KG1 (cell line): ENCODE results near the gene FAM83C.
A peak's percentile ranks its signal among the peaks of the same experiment; 100 is the strongest.
"Not testable (repeated sequence)": the region's sequence is repeated elsewhere in the genome, so short reads cannot be mapped to it uniquely, and the experiment has no call there.

Experiments used
- DNase-seq: peaks from one replicate; lab custom pipeline; 2025; lab: John Stamatoyannopoulos, UW

Gene FAM83C

DNA sequence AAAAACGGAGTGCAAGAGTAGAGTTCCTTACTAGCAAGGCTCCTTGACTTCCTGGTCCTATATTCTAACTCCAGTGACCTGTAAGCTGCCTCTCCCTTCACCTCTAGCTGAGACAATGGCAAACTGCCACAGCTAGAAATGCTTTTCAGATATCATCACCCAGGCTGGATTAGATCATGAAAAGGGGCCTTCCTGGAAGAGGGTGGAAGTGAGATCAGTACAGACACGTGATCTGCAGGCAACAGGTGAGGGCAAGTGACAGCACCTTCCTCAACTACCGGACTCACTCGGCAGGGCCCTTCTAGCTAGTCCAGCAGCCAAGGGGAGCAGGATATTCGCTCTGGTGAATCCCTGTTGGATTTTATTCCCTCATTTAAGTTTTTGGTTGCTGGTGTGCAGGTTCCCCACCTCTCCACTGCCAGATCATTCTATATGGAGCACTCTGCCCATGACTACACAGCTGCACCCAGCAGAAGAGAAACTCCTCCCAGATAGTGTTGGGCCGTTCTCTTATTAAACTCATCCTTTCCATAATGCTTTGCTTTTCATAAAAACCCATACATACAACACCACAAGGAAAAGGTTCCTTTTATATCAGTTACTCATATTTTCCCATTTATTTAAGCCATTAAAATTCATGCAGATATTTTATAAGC lies 26.4 kb upstream of the FAM83C start:
- DNase-seq: no peak

DNA sequence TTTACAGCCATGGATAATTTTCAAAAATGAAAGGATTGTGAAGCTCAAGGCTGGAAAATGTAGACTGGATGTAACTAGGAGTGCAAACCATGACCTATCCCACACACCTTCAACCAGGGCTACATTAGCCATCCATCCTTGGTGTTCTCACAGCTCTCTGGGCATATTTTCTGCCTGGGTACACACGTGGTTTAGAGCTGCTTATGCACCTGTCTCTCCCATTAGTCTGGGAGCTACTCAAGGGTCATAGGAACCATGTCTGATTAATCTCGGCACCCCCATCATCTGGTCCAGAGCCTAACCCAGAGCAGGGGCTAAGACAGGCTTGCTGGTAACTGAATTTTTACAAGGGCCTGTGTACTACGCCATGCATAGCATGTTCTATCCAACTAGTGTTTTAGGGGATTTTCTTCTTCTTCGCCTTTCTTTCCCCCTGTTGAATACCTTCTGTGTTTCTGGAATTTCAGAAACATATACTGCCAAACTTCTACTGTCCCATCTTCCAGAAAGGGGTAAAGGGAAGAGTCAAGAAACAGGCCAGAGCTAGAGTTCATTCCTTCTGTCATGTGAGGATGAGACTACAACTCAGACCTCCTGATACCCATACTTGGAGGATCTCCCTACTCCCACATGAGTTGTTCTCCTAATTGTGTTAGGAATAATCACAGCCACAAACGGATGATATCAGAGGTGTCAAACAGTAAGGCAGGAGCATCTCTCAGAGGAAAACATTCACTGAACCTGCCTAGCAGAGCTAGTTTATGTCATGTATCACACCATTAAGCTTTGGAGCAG lies 25.4 kb upstream of the FAM83C start:
- no peak for DNase-seq

DNA sequence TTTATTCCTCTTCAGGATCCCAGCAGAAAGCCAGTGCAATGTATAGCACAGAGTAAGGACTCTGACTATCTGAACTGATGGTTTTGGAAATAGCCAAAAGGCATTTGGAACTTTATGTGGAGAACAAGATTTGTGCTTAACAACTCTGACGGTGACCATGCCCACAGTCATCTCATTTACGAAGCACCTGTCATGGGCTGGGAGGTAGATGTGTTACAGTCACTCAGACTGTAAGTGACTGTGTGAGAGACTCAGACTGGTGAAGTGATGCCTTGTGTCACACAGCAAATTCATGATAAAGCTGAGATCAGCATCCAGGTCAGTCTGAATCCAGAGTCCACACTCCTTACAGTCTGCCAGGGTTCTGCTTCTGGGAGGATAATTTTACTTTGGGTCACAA lies 23.9 kb upstream of the FAM83C start:
- DNase-seq: no peak

DNA sequence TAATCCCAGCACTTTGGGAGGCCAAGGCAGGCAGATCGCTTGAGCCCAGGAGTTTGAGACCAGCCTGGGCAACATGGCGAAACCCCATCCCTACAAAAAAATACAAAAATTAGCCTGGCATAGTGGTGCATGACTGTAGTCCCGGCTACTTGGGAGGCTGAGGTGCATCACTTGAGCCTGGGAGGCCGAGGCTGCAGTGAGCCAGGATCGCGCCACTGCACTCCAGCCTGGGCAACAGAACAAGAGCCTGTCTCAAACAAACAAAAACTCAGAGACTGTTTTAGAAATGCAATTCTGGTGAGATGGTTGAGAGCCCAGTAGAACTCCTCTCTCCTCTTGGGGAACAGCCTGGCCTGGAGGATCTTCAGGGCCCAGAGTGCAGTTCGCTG lies 23.4 kb upstream of the FAM83C start:
- not testable (repeated sequence) for DNase-seq

DNA sequence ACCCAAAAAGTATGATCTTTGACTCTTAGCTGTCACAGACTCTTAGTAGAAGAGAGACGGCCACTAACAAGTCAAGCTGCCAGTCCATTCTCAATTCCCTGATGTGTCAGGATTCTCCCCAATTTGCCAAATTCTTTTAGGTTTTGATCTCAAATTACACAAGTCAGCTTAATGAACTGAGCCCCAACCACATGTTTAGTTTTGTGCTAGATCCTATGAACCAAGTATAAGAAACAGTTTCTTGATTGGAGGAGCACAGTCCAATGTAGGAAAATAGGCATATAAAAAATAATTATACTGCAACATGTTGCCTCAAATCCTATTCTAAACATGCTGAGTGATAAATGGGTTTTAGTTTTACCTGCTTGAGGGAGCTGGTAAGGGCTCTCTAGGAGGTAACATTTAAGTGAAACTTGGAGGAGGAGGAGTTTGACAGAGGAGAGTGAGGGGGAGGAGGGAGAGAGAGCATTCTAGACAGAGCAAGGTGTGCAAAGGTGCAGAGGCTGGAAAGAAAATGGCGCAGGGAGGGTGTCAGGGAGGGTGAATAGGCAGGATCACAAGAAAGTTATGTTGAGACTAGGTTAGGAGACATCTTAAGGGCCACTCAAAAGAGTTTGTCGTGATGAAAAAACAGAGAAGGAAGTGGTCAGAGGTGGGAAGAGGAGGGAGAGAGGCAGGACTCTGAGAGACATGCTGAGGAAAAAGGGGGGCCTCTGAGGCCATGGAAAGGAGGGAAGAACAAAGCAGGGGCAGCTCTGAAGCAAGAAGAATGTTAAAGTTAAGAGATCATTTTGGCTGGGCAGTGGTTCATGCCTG lies 22.8 kb upstream of the FAM83C start:
- DNase-seq: no peak

DNA sequence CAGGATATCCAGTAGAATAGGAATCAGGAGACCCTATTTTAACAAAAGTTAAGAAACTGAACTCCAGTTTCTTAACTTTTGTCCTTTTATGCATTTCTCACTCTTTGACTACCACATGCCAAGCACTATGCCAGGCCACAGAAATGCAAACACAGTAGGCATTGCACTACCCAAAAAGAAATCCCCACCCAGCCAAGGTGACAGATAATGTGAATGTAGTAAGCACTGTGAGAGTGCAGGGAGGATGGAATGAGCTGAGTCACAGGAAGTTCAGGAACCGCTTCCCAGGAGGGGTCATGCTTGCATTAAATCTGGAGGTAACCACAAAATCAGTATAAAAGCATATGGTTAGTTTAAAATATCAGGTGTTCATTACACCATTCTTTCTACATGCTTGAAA lies 20.1 kb upstream of the FAM83C start:
- no peak for DNase-seq

DNA sequence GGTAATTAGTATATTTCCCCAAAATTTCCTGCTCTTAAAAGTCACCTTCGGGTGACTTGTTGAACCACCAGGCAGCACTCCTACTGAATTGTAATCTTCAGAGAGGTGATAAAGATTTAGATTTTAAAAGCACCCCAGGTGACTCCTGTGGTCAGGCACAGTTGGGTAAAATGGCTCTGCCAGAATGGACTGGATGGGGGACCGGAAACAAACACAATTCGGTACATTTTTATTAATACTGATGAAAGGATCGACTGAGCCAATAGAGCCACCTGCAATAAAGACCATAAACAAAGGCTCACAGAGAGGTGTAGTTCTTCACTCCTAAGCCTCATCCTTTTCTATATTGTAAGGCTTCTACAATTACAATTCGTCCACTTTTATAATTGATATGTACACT lies 19.6 kb upstream of the FAM83C start:
- DNase-seq: no peak

DNA sequence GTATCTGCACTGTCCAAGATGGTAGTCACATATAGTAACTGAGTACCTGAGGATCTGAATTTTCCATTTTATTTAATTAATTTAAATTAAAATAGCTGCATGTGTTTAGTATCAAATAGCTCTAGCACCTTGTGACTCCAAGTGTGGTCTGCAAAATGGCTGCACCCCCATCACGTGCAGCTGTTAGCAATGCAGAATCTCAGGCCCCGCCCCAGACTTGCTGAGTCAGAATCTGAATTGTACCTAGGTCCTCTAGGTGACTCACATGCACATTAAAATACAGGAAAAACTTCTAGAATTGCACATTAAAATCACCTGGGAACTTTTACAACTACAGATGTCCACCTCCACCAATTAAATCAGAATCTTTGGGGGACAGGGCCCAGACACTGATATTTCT lies 19.2 kb upstream of the FAM83C start:
- no peak for DNase-seq

DNA sequence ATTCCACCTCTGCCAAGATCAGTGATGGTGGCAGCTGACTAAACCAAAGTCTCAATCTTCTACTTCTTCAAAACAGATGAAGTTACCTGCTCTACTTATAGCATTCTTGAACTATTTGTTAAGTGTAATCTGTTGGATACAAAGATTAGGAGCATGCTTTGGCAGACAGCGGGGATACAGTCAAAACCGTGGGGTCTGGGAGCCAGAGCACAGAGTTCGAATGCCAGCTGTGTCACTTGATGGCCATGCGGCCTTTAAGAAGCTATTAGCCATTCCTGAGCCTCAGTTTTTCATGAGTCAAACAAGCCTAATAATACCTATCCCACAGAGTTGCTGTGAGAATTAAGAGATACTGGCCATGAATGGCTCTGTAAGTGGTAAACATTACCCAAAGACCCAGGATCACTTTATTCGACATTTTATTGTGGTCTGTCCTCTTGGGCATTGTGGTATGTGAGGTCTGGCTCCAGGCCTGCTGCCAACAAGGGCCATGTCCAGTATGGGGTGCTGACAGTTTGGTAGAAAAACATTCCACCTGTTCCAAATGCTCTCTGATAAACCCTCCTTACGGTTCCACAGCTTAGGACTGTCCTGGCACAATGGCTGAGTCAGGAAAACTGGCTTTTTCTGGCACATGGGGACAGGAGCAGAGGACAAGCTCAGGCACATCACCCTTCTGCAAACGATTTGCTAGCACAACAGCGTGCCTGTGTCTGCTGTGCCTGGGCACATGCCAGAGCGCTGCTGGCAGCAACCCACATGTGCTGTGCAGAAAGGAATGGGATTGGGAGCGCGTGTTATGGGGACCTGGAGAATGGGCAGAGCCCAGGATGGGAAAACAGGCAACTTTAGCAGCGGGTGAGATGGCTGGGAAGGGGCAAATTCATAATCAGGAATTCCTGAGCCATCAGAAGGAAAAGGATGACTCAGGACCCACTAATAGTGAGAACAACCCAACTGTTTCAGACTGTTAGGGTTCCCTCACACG lies 15.7 kb upstream of the FAM83C start:
- DNase-seq: no peak

DNA sequence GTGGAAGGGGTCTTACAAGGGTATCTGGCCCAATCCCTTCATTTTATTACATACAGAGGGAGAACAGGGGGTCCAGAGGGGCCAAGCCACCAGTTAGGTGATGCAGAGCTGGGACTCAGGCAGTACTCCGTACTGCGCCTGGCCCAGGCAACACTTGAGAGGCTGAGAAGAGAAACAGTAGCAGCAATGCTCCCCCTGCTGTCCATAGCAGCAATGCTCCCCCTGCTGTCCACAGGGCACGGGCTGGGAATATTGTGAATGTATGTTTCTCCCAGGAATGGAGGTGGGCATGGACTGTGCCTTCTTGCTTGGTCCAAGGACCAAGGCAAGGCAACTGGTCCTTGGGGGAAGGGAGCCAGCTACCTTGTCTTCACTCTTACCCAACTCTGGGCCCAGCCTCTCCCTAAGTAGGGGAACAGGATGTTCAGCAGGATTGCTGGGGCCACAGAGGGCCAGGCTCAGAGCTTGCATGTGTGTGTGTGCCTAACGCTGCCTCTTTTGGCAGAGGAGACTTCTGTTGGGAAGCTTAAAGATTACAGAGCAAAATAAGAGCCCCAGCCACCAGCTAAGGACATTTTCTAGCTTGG lies 14.8 kb upstream of the FAM83C start:
- DNase-seq: no peak

DNA sequence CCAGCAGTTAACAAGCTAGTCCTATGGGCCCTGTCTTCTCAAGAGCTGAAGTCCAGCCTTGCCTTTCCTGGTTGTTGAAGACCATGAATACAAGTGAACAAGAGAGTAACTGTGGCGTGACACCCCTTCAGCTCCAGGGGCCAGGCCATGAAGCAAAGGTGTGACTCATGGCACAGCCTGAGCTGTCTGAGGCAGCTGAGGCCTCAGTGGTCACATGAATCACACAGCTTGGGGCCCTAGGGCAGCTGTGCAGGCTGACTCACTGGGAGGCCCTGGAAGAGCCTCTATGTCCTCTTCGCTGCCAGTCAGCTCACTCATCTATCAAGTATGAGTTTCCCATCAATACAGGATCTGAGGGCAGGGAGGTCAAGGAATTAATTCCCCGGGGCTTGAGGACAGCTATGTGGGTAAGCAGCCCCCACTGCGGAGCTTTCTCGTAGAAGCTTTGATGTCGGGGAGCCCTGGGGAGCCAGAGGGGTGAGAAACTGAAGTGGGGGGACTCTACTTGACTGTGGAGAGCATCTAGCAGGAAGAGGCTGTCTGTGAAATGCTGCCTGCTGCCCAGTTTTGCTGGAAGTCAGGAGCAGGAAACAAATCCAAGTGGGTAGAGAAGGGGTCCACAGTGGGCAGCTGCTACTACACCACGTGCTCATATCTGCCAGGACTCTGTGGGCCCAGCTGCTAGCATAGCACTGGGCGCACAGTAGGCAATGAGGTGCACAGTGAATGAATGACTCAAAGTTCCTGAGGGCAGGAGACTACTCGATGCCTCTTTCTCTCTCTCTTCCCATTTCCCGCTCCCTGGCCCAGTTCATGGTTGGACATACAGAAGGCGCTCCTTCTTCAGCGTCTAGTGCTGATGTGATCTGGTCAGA lies 13.7 kb upstream of the FAM83C start:
- no peak for DNase-seq

DNA sequence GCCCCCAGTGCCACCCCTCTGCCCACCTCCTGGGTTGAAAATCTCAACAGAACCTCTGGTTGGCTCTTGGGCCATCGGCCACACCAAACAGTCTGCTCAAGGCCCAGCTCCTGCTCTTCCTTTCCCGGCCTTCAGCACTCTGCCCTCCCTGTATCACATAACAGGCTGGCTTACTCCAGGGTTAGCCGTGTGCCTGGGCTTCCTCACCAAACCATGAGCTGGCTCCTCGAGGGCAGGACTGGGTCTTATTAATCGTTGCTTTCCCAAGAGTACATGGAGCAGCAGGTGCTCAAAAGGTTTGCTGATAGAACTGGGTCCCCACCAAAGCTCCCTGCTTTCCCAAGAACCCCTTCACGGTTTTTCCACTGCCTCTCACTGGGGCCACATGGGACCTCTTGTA lies 12.7 kb upstream of the FAM83C start:
- no peak for DNase-seq

DNA sequence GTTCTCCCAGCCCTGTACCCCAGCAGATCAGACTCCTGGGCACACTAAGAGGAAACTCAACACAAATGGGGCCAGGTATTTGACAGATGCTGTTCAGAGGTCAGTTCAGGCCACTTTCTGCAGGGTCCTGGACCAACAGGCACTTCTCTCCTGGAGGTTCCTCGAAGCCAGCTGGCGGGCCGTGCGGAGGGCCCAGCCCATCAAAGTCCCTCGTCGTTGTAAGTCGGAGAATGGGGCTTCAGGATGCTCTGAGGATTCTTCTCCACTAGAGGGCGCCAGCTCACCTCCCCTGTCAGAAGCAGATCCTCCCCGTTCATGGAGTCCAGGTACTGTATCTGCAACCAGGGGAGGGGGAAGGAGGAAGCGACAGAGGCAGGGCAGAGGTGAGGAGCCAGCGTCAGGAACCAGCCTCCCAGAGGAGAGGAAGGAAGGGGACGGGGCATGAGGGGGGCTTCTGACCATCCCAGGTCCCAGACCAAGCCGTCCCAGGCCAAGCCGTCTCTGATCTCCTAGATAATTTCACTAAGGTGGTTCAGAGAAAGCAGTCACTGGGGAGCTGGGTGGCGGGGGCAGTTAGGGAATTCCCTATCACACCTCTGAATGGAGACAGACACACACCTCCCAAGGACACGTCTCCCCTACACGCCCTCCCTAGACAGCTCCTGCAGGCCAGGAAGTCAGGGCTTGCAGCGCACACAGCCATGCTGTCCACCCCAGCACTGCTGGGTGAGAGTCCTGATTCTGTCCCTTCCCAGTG lies 11.7 kb upstream of the FAM83C start:
- DNase-seq: peak; percentile 54

DNA sequence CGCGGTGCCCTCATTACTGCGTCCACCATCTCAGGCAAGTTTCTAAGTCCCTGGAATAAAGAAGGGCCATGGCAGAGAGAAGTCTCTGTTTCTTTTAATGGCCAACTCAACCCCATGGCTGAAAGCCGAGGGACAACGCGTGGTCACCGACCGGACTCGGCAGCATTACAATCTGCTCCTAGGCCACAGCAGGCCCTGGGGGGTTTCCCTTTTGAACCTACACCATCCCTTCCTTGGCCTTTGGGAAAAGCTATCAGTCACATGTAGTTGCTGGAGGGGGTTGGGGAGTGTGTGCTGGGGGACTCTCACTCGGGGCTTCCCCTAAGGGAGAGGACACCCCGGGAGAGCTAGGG lies 11.1 kb upstream of the FAM83C start:
- DNase-seq: no peak

DNA sequence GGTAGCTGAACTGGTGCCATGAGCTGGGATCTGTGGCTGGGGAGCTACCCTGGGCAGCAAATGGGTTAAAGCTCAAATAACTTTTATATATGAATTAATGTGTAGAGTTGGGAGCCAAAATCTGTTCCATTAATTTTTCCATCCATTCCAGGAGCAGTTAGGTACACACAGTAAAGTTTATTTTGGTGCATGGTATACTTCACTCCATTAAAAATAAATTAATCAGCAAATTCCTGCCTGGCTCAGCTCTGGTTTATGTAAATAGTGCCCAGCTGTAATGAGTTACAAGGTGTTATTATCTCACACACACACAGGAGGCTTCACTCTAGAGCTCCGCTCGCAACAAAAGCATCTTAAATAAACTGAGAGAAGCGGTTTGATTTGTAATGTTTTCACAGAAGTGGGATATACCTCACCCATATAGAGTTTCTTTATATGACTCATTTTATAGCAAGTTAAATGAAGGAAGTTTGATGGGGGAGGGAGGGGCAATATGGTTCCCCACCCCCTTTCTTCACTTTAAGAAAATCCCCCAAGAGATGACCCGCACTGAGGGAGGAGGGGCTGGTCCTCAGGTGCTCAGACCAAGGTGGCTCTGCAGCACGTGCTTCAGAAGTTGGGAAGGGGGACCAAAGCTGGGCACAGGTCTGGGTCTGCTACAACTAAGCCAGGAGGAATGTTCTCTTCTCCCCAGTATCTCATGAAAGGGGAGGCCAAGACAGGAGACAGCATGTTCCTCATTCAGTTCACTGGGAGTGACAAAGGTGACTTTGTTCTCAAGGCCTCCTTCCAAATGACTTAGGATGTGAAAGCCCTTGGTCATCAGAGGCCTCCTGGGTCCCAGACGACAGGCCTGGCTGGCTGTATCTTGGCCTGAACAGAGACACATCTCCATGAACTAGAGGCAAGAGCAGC lies 10.5 kb upstream of the FAM83C start:
- DNase-seq: no peak

DNA sequence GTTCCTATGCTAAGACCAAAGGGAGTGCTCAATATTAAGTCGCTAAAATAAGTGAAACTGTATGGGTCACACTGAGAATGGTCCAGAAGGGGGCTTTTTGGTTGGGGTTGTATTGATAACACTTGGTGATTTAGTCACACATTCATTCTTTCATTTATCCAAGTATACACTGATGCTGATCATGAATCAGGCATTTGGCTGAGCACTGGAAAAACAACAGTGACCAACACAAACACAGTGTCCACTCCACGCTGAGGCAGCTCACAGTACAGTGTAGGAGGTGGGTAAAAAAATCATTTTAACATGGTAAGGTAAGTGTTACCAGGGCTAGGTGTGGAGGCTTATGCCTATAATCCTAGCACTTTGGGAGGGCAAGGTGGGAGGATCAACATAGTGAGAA lies 9.2 kb upstream of the FAM83C start:
- DNase-seq: no peak

DNA sequence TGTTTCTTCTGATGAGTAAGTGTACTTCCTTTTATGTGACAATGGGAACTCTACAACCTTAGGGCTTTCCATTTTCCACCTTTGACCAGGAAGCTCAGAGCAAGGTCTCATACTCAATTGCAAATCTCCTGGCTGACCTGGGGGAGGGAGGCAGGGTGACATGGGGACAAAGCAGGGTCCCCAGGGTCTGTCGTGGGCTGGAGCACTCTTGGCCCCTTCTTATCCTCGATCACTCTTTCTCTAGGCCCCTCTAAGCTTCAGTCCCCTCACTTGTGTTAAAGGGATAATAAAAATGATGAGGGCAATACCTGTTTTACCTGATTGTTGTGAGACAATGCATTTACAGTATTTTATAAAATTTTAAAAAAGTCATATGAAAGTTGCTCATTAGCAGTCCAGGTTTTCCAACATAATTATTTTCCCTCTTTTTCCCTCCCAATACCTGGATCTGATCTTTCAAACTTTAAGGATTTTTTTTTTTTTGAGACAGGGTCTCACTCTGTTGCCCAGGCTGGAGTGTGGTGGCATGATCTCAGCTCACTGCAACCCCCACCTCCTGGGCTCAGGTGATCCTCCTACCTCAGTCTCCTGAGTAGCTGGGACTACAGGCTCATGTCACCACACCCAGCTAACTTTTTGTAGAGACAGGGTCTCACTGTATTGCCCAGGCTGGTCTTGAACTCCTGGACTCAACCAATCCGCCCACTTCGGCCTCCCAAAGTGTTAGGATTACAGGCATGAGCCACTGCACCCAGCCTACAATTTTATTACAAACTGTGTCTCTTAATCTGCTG lies 8.4 kb upstream of the FAM83C start:
- no peak for DNase-seq

DNA sequence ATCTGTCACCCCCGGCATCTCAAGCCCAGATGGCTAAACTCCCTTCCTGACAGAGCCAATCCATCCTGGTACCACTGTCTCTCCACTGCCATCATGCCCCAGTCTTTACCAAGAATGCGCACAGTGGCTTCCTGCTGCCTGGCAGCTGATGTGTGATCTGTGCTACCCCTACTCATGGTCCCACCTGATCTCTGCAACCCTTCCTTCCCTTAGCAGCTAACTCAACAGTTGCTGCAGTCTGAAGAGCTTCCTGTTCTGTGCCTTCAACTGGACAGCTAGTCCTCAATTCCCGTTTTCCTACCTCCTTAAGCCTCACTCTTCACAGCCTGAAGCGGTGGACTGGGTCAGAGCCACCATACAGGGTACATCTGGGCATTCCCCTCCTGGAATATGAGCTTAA lies 7.6 kb upstream of the FAM83C start:
- no peak for DNase-seq
